HG03521 (cell line): ENCODE data around the gene DDX50.
"Not testable (repeated sequence)": the region's sequence is repeated elsewhere in the genome, so short reads cannot be mapped to it uniquely, and the experiment has no call there.

Experiments
- ATAC-seq: cut with Tn5 transposase; IDR thresholded peaks from one replicate; pipeline ENCODE4 v1.9.1; 2021; ENCODE audit warnings: mild to moderate bottlenecking, moderate library complexity; ENCODE audit not compliant: unreplicated experiment

DDX50 gene, protein sequence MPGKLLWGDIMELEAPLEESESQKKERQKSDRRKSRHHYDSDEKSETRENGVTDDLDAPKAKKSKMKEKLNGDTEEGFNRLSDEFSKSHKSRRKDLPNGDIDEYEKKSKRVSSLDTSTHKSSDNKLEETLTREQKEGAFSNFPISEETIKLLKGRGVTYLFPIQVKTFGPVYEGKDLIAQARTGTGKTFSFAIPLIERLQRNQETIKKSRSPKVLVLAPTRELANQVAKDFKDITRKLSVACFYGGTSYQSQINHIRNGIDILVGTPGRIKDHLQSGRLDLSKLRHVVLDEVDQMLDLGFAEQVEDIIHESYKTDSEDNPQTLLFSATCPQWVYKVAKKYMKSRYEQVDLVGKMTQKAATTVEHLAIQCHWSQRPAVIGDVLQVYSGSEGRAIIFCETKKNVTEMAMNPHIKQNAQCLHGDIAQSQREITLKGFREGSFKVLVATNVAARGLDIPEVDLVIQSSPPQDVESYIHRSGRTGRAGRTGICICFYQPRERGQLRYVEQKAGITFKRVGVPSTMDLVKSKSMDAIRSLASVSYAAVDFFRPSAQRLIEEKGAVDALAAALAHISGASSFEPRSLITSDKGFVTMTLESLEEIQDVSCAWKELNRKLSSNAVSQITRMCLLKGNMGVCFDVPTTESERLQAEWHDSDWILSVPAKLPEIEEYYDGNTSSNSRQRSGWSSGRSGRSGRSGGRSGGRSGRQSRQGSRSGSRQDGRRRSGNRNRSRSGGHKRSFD

GRCh38 chr10:68901105-68901927 lies at the start of gene DDX50:
Gene DDX50 (plus strand): TSS chr10:68901315. CDS start chr10:68901385, 70 bp downstream.
- peak; percentile 98 for ATAC-seq

- no peak for ATAC-seq
Measured at GRCh38 chr10:68856352-68856751, 44.8 kb upstream of the DDX50 start.

DNA sequence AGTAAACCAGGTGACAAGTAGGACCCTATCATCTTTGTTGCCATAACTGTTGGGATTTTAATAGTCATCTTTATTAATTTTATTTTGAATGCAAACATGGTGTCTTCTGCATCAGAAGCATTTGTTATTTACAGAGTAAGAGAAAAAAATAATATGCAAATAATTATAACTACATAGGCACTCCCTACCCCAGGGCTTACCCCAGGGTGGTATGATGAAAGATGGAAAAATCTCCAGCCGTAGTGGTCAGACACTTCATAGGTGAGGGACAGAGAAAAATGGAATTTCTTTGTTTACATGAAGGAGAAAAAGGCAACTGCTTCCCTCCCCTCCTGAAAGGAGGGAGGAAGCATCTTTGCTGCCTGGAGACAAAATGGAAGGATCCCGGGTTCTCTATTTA lies 44.1 kb upstream of the DDX50 start:
- ATAC-seq: no peak

- no peak for ATAC-seq
Measured at GRCh38 chr10:68861253-68861652, 39.9 kb upstream of the DDX50 start.

DNA sequence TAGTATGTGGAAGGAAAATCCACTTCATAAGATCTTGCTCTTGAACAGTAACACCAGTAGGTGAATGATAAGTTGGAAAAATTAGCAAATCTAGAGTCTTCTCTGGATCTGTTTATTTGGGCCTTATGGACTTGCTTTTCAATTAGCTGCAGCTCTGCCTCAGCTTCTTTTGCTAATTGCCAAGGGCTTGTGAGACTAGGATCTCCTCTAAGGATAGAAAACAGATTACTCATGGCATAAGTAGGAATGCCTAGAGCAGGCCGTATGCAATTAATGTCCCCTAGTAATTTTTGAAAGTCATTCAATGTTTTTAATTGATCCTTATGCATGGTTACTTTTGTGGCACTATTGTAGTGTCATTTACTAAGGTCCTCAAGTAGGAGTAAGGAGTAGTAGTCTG lies 36.5 kb upstream of the DDX50 start:
- no peak for ATAC-seq

DNA sequence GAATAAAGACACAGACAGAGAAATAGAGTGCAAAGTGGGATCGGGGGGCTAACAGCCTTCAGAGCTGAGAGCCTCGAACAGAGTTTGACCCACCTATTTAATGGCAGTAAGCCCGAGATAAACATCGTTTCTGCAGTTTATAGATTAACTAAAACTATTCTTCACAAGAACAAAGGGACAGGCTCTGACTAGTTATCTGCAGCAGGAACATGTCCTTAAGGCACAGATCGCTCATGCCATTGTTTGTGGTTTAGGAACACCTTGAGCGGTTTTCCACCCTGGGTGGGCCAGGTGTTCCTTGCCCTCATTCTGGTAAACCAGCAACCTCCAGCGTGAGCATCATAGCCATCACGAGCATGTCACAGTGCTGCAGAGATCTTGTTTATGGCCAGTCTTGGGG lies 32.9 kb upstream of the DDX50 start:
- not testable (repeated sequence) for ATAC-seq

- no peak for ATAC-seq
Measured at GRCh38 chr10:68869623-68870022, 31.5 kb upstream of the DDX50 start.

GRCh38 chr10:68870061-68870460 lies 31.1 kb upstream of the DDX50 start:
- no peak for ATAC-seq

GRCh38 chr10:68870545-68871104 lies 30.5 kb upstream of the DDX50 start:
- no peak for ATAC-seq

GRCh38 chr10:68871105-68871711 lies 29.9 kb upstream of the DDX50 start:
- ATAC-seq: no peak

DNA sequence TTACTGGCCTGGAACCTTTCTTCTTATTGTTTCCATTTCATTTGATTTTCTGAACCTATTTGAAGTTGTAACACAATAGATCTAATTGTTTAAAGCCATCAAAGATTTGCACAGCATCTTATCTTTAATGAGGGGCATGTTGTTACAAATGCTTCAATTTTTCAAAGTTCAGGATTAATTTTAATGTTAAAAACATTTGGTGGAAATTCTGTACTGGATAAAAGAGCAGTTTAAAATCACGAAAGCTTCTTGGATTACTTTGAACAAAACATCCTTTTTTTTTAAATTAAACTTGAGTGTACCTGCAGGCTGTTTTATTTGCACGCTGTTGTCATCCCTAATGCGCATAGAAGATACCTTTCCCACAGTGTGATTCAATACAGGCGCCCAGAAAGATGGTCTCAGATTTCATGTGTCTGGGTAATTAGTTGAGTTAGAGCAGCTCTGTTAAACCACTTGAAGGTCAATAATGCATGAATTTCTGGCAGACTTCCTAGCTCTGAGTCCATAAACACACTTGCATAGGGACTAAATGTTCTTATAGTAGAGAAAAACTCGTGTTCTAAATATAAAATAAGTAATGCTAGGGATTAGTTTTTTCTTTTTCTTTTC lies 29.3 kb upstream of the DDX50 start:
- ATAC-seq: no peak

DNA sequence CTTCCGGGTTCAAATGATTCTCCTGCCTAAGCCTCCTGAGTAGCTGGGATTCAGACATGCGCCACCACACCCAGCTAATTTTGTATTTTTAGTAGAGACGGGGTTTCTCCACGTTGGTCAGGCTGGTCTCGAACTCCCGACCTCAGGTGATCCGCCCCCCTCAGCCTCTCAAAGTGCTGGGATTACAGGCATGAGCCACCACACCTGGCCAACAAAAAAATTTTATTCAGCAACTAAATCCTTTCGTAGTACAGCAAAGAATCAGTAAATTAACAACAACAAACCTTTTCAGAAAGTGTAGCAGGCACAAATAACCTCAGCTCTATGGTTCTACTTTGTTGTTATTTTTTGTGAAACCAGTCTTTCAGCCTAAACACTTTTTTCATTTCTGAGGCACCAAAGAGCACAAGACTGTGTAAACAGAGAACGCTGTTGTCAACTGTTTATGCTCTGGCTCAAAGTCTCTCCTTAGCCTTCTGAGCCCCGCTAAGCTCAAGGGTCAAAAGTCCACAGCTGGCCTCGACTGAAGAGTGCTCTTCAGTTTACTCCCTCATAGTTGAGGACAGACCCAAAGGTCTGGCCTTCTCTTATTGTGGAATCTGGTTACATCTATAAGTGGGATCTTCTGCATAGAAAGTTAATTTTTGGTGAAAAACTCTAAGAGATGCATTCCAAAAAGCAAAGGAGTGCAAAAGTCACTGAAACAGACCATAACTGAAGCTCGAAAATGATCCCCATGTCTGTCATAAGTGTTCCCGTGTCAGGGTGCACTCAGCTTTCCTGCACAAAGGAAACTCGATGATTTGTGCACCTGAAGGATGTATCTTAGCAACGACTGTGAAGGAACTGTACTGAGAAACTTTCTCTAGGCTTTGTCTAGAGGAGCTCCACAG lies 24.6 kb upstream of the DDX50 start:
- ATAC-seq: no peak

DNA sequence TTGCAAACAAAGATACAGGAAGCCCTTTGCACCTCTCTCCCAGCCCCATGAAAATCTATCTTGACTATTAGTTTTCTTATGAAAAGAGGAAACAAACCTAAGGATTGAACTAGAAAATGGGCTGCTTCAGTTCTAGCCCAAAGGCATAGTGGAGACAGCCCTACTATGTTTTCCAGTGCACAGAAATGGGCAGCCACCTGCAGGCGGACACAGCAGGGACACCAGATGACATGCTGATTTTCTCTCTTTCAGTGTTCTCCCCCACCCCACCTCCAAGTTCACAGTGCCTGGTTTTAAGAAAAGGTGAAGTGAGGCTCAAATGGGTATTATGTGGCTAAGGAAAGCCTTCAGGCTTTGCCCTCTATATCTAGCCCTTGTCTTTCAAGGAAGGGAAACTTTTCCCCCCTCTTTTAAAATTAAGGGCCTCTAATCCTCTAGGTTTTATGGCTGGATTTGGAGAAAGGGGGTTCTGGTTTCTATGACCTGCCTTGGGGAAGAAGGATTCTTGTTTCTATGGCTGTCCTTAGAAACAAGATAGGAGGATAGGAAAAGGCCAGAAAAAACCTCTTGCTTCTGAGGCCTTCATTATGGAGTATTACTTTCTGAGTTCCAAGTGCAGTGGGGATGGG lies 23.5 kb upstream of the DDX50 start:
- ATAC-seq: no peak

DNA sequence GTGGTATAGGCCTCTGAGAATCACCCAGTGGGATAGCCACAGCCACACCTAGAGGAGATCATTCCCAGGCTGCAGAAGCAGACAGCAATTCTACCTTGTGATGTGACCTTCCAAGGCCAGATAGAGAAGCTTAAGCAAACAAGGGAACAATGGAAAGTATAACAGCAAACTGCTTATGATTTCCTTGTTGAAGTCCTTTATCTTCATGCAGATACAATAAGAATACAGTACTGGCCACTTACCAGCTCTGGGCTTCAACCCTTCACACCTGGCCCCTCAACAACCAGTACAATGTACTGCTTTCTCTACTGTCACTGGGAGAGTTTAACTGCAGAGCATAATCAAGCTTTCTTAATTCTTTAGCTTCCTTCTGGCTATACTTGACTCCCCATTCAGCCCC lies 22.6 kb upstream of the DDX50 start:
- ATAC-seq: no peak

DNA sequence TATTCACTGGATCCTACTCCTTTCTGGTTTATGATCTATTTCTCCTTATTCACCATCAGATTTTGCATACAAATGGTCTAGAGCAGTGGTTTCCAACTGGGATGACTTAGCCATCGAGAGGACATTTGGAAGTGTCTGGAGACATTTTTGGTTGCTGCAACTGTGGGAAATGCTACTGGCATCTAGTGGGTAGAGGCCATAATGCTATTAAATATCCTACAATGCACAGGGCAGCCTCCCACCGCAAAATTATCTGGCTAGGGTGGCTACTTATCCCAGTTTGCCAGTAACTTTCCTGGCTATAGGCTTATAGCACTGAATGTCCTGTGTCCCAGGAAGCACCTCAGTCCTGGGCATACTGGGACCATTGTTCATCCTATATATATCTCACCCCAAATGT lies 21.5 kb upstream of the DDX50 start:
- no peak for ATAC-seq

DNA sequence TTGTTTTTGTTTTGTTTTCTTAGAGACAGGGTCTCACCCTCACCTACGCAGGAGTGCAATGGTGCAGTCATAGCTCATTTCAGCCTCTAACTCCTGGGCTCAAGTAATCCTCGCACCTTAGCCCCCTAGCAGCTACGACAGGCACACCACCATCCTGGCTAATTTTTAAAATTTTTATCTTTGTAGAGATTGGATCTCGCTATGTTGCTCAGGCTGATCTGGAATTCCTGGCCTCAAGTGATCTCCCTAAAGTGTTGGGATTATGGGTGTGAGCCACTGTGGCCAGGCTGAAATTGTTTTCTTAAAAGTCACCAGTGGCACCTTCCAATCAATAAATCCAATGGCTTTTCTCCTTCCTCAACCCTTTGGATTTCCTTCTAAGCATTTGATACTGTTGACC lies 20.9 kb upstream of the DDX50 start:
- no peak for ATAC-seq

DNA sequence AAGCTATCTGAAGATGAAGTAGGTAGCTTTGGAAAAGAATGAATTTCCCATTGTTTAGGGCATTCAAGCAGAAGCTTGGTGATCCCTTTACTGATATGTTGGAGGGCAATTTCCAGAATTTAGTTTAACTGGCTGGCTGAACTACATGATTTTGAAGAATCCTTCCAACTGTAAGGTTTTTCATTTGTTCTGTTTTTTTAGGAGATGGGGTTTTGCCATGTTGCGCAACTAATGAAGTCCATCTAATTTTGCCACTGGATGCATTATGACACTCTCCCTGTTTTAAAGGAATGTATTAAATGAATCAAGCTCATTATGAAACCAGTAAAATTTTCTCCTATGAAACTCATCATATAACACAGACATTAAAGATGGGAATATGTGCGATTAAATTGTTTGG lies 6.1 kb upstream of the DDX50 start:
- ATAC-seq: no peak

- ATAC-seq: no peak
Measured at GRCh38 chr10:68897336-68897741, 3.8 kb upstream of the DDX50 start.
